Activated effector memory CD4-positive, alpha-beta T cell treated with Interleukin-2 at 50 U/mL for 16 hours (primary cell): ENCODE results near the gene ZIC1.

ENCODE experiments used
- DNase-seq: peaks from one replicate; pipeline ENCODE4 v3.0.0-alpha.2; 2020

The ZIC1 gene

GRCh38 chr3:147409143-147410115 lies at the start of gene ZIC1:
Gene ZIC1 (plus strand): TSS chr3:147409365. CDS start chr3:147410113, 748 bp downstream.
- no peak for DNase-seq

- no peak for DNase-seq
These were observed 49.1 kb upstream of the ZIC1 start for GRCh38 chr3:147360051-147360439.

GRCh38 chr3:147360646-147361453 lies 48.3 kb upstream of the ZIC1 start:
- DNase-seq, result no peak

GRCh38 chr3:147361454-147362420 lies 47.4 kb upstream of the ZIC1 start:
- DNase-seq, result no peak

- DNase-seq, result no peak
These were observed 44.4 kb upstream of the ZIC1 start for GRCh38 chr3:147364771-147365170.

GRCh38 chr3:147365196-147366115 lies 43.7 kb upstream of the ZIC1 start:
- no peak for DNase-seq

GRCh38 chr3:147367676-147368075 lies 41.5 kb upstream of the ZIC1 start:
- DNase-seq, result no peak

- no peak for DNase-seq
These were observed 41.0 kb upstream of the ZIC1 start for GRCh38 chr3:147368151-147368550.

- DNase-seq, result no peak
These were observed 40.5 kb upstream of the ZIC1 start for GRCh38 chr3:147368561-147369221.

- DNase-seq, result no peak
These were observed 39.9 kb upstream of the ZIC1 start for GRCh38 chr3:147369231-147369630.

GRCh38 chr3:147369661-147370123 lies 39.5 kb upstream of the ZIC1 start:
- DNase-seq, result no peak

GRCh38 chr3:147370349-147370748 lies 38.8 kb upstream of the ZIC1 start:
- DNase-seq, result no peak

GRCh38 chr3:147371140-147371539 lies 38.0 kb upstream of the ZIC1 start:
- no peak for DNase-seq

- DNase-seq, result no peak
These were observed 37.3 kb upstream of the ZIC1 start for GRCh38 chr3:147371771-147372340.

GRCh38 chr3:147372525-147373027 lies 36.6 kb upstream of the ZIC1 start:
- no peak for DNase-seq

- no peak for DNase-seq
These were observed 35.9 kb upstream of the ZIC1 start for GRCh38 chr3:147373301-147373700.

GRCh38 chr3:147377412-147378367 lies 31.5 kb upstream of the ZIC1 start:
- DNase-seq, result no peak

GRCh38 chr3:147379651-147380050 lies 29.5 kb upstream of the ZIC1 start:
- no peak for DNase-seq

- no peak for DNase-seq
These were observed 28.7 kb upstream of the ZIC1 start for GRCh38 chr3:147380387-147380951.
